GM20431 (cell line): Measurements from ENCODE around the gene CUL1.

Source experiments
- in situ Hi-C: fragments of 300-500 bp; cut with MseI, MboI; formaldehyde crosslinking; loops from one replicate; pipeline ENCODE4 v1.15.0; 2020; ENCODE audit warnings: low sequenced_read_pairs; ENCODE audit not compliant: unreplicated experiment

Gene CUL1

GRCh38 chr7:148698397-148699023, at the start of gene CUL1:
TSS of gene CUL1 (plus strand) at chr7:148698903. CDS start at chr7:148730123, 31,220 bp downstream.
- in situ Hi-C loops: no loop called here

- in situ Hi-C loops: no loop called here
Measured at GRCh38 chr7:148650232-148650858, 48.4 kb upstream of the CUL1 start.

- in situ Hi-C loops: no loop called here
Measured at GRCh38 chr7:148652773-148653172, 45.9 kb upstream of the CUL1 start.

- in situ Hi-C loops: no loop called here
Measured at GRCh38 chr7:148657929-148658328, 40.8 kb upstream of the CUL1 start.

GRCh38 chr7:148661471-148661870, 37.2 kb upstream of the CUL1 start:
- in situ Hi-C loops: no loop called here

GRCh38 chr7:148662646-148663045, 36.1 kb upstream of the CUL1 start:
- in situ Hi-C loops: no loop called here

GRCh38 chr7:148664324-148664723, 34.4 kb upstream of the CUL1 start:
- in situ Hi-C loops: no loop called here

- in situ Hi-C loops: no loop called here
Measured at GRCh38 chr7:148665221-148665620, 33.5 kb upstream of the CUL1 start.

GRCh38 chr7:148669927-148670326, 28.8 kb upstream of the CUL1 start:
- in situ Hi-C loops: no loop called here

- in situ Hi-C loops: no loop called here
Measured at GRCh38 chr7:148670374-148670773, 28.3 kb upstream of the CUL1 start.

GRCh38 chr7:148670807-148671206, 27.9 kb upstream of the CUL1 start:
- in situ Hi-C loops: no loop called here

GRCh38 chr7:148672041-148672440, 26.7 kb upstream of the CUL1 start:
- in situ Hi-C loops: no loop called here

GRCh38 chr7:148674689-148675088, 24.0 kb upstream of the CUL1 start:
- in situ Hi-C loops: no loop called here

GRCh38 chr7:148676291-148676690, 22.4 kb upstream of the CUL1 start:
- in situ Hi-C loops: no loop called here

GRCh38 chr7:148681821-148682220, 16.9 kb upstream of the CUL1 start:
- in situ Hi-C loops: no loop called here

- in situ Hi-C loops: no loop called here
Measured at GRCh38 chr7:148684289-148684830, 14.3 kb upstream of the CUL1 start.

GRCh38 chr7:148686312-148686937, 12.3 kb upstream of the CUL1 start:
- in situ Hi-C loops: no loop called here

- in situ Hi-C loops: no loop called here
Measured at GRCh38 chr7:148687555-148687954, 11.1 kb upstream of the CUL1 start.

- in situ Hi-C loops: no loop called here
Measured at GRCh38 chr7:148688526-148688925, 10.2 kb upstream of the CUL1 start.

- in situ Hi-C loops: no loop called here
Measured at GRCh38 chr7:148693651-148694050, 5.1 kb upstream of the CUL1 start.

GRCh38 chr7:148694631-148695030, 4.1 kb upstream of the CUL1 start:
- in situ Hi-C loops: no loop called here
